GM19397 (cell line): ENCODE data around the gene MYEOV.

Experiments used
- ATAC-seq: cut with Tn5 transposase; IDR thresholded peaks from one replicate; pipeline ENCODE4 v1.9.1; 2021; ENCODE audit warnings: mild to moderate bottlenecking, moderate library complexity; ENCODE audit not compliant: unreplicated experiment

MYEOV gene

DNA sequence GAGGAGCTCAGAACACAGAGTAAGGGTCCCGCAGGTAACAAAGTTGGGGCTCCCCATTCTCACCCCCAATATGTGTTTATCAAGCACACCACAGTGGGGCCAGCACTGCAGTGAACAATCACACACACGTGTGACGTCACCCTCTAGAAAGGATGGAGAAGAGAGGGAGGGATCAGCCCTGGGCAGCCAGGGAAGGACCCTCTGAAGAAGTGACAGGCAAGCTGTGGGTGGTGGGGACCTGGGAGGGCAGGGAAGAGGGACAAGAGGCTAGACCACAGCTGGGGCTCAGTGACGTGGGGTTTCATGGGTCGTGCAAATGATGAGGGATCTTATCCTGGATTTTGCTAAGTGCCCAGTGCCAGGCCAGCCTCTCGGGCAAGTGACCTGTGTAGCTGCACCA is 28.7 kb upstream of the MYEOV start:
- no peak for ATAC-seq

DNA sequence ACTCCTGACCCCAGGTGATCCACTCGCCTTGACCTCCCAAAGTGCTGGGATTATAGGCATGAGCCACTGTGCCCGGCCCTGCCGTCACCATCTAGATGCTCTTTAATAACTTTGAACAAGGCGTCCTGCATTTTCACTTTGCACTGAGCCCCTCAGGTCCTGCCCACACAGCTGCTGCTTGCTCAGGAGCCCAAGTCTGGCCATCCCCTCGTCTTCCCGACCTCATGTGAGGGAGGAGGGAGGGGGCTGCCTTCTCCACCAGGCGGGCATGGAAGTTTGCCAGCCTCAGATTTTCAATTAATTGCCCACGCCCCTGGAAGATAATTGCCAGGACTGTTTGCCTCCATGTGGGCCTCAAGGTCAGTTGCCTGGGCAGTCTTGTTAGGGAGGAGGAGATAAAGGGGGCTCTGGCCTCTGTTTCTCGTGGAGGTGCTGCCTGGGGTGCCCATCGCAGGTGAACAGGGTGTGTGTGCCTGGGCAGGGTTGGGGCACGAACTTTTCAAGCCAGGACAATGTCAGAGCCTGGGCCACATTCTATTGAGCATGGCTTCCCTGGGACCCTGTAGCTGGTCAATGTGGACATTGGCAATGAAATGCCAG is 27.9 kb upstream of the MYEOV start:
- ATAC-seq, result no peak

DNA sequence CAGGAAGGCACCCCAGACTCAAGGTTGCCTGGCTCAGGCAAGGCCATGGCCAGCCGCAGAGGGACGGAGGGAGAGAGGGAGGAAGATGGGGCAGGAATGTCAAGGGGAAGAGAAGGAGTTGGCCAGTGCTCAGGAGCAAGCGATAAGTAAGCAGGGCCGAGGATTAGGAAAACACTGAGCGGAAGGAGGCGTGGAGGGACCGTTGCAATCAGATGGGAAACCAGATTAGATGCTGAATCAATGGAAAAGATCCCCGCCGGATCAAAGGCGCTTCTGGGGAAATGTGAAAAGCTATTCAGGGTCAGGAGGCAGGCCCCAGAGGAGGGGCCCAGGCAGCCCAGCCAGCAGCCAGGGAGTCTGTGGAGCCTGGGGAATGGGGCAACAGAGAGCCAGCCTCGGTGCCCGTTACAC is 26.6 kb upstream of the MYEOV start:
- no peak for ATAC-seq

DNA sequence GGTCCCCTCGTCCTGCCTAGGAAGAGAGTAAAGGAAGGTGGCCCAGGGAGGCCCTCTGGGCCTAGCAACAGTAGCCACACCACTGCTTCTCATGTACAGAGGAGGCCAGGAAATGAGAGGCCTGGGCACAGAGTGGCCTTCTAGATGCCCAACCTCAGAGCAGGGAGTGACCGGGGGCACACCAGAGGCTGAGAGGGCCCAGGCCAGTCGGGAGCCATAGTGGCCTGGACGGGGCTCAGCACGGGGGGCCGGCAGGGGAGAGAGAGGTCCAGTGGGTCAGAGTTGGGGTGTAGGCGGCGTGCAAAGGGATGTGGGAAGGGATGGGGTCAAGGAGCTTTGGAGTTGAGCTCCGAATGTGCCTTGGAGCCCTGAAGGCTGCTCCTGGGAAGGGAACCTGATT is 25.0 kb upstream of the MYEOV start:
- ATAC-seq, result no peak

DNA sequence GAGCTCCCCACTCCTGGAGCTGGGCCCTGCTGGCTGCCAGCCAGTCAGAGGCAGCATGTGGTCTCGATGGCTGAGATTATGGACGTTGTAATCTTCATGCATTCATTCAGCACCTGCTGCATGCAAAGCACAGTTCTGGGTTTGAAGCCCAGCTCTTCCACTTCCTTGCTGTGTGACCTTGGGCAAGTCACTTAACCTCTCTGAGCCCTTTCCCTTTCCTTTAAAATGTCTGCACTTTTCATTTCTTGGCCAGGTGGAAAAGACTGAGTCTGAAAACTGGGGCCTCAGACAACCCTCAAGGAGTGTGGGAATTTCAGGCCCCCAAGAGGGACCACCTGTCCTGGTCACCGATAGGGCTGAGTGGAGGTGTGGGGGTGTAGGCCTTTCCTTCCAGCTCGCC is 24.6 kb upstream of the MYEOV start:
- no peak for ATAC-seq

DNA sequence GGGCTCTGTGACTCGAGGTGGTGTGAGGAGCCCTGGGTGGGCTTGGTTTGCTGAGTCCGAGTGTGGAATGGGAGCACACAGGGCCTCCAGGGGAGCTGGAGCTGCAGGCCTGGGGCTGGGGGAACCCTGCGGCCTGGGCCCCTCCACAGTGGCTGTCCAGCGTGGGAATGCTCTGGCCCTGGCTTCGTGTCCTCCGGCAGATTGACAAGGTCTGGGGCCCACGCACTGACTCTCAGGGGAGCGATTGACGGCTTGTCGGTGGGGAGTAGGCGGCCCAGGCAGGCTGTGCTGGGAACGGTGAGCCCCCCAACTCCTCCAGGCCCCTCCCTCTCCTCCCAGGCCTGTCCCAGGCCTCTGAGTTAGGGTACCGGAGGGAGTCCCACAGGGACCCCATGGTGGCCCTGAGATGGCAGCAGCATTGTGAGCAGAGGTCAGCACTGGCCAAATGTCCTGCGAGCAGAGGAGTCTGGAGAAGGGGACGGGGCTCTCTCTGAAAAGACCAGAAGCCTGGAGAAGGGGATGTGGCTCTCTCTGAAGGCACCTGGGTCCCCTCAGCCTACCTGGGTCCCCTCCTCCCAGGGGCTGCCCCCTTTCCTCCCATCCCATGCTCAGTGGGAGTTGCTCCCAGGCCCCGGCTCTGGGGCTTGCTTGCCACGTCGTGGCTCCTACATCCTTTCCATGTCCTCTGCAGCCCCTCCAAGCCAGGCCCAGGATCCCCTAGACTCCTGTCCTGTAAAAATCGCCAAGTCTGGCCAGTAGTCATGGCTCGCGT is 23.8 kb upstream of the MYEOV start:
- ATAC-seq, result no peak

DNA sequence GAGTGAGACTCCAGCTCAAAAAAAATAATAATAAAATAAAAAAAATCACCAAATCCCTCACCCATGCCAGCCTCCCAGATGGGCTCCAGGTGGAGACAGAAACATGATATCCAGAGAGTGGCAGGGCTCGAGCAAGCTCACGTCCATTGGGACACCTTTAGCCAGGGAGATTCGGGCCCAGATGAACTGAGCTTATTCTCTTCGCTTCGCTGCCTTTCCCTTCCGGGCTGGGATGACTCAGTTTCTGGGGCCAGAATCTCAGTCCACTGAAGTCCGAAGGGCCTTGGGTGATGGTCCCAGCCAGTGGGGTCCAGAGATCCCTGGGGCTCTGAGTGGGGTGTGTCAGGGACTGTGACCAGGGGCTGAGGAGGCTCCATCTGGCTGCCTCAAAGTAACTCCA is 23.0 kb upstream of the MYEOV start:
- ATAC-seq, result no peak

DNA sequence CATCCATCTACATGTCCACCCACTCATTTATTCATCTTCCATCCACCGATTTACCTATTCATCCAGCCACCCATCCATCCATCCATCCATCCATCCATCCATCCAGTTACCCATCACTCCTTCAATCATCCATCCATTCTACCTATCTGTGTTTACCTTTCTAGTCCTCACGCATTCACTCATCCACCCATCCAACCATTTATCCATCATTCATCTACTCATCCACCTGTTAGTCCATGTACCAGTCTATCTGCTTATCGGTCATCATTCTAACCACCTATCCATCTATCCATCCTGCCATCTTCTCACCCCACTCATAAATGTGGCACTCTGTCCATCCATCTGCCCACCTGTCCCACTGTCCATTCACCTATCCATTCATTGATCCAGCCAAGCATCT is 21.9 kb upstream of the MYEOV start:
- no peak for ATAC-seq

DNA sequence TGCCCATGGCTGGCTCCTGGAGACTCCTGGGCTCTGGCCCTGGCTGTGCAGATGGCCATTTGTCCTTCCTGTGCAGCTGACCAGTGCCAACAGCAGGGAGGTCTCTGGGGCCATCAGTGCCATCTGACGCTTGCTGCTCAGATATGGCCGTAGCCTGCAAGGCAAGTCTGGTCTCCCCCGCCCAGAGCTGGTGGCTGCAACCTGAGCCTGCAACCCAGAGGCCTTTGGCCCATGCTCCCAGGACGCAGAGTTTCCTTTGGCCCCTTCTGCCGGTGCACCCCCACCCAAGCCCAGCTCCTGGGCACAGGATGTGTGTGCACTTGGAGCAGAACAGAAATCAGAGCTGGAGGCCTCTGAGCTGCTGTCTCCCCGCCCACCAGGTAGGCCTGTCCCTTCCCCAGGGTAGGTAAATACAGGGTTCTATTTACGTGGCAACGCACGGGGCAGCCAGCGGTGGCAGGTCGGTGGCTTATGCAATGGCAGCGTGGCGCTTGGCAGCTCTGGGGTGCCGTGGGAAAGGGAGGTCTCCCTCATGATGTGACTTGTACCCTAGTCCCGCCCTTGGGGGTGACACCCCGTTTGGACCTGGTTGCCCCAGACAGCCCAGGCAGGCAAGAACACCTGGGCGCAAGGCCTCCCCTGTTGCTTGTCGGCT is 21.0 kb upstream of the MYEOV start:
- ATAC-seq, result no peak

DNA sequence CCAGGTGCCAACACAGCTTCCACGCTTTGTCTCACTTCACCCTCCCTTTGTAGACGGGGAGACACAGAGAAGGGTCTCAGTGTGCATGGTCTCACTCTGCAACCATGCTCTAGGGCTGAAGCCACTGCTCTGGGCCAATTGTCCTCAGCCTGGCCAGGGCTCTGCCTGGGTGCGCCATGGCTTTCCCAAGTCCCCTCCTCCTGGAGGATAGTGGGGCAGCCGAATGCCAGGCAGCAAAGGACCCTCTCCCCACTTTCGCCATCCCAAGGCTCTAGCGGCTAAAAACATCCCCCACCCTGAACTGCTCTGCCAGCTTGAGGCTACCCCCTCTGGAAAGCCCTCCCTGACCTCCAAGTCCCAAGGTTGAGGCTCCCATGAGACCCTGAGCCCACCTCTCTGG is 20.4 kb upstream of the MYEOV start:
- no peak for ATAC-seq

DNA sequence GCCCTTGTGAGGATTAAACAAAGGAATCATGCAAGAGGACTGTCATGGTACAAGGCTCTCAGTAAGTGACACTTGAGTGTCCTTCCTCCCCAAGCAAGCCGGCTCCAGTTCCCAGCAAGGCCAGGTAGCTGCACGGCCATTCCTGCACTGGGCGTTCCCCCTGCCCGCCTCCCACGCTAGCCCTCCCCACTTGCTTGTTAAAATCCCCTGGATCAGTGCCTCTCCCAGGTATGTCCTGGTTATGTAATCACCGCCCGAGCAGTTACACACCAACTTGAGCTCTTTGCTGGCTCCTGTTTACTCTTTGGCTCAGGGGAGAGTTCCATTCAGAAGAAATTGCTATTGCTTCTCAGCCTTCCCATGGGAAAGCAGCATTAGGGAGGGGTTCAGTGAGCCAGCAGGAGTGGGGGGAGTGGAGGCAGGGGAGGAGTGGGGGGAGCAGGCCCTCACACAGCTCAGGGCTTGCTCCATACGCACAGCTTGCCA is 19.4 kb upstream of the MYEOV start:
- no peak for ATAC-seq

DNA sequence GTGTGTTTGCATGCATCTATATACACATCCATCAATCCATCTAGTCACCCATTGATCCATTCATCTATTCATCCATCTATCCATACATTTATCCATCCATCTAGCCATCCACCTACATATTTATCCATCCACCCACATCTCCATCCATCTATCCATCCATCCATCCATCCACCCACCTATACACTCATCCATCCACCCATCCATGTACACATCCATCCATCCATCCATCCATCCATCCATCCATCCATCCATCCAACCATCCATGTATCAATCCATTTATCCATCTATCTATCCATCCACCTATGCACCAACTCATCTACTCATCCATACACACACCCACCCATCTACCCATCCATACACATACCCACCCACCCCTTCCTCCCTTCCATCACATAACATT is 18.8 kb upstream of the MYEOV start:
- no peak for ATAC-seq

DNA sequence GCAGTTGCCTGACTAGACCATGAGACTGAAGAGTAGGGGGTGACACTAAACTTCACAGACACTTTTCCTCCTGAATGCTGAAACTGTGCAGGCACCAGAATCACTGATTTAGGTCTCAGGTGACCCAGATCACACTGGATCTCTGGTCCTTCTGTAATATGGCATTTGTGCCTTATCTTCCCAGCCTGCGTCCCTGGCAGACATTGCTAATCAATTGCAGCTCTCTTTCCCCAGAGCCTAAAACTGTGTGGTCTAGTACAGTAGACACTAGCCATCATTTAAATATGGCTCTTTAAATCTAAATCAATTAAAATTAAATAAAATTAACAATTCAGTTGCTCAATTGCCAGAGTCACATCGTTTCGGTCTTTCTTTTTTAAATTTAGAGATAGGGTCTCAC is 17.8 kb upstream of the MYEOV start:
- no peak for ATAC-seq

DNA sequence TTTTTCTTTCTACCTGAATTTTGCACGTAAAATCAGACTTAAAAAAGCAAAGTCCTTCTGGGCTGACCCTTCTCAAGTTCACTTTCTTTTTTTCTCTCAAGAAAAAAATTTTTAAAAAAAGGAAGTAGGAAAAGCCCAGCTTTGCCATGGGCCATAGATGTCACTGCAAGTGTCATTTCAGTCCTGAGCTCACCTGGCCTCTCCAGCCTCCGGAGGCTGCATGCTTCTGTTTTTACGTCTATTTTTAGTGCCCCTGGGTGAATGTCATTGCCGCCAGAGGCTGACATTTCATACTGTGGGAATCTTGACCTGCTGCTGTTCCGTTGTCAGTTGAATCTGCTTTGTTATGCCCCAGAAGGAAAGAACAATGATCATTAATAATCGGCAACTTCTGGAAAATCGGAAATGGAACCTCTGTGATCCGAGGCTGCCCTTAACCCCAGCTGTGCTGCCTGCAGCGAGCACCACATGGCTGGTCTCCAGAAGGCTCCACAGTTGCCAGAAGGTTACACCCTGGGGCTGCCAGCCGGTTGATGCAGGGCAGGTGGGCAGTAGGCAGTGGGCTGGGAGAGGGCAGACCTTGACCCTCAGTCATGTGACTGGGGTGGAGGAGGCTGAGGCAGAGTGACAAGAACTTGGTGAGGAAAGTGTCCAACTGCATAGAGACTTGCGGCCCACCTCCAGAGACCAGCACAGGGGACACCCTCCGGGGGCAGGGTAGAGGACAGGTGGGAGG is 16.7 kb upstream of the MYEOV start:
- no peak for ATAC-seq

DNA sequence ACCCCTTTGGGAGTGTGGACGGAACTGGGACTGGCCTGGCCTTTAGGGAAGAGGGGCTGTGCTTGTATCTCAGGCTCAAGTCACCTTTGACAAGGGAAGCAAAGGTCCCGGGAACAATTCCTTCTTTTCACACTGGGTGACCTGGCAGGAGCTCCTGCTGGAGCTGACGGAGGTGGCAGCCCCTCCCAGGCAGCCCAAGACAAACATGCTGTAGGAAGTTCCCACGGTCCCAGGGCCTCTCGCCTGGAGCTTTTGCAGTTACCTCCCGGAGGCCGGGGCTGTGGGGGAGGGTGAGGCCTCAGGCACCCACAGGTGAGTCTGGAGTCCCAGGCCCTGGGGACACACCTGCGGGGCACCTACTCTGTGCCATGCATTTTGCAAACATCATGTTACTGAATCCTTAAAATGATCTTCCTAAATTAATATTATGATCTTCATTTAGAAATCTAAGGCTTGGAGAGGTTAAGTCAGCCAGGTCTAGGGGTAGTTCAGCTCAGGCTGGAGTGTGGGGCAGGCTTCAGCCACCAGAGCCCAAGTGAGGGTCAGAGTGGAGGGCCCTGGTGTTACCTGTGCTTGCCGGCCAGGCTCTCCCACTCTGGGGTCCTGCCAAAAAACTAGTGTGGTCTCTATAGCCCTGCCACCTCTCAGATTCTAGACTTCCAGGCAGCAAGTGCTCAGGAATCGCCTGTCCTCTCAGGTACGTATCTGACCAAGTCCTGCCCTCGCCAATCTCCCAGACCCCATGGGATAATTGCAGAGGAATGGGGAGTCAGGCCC is 15.7 kb upstream of the MYEOV start:
- no peak for ATAC-seq

DNA sequence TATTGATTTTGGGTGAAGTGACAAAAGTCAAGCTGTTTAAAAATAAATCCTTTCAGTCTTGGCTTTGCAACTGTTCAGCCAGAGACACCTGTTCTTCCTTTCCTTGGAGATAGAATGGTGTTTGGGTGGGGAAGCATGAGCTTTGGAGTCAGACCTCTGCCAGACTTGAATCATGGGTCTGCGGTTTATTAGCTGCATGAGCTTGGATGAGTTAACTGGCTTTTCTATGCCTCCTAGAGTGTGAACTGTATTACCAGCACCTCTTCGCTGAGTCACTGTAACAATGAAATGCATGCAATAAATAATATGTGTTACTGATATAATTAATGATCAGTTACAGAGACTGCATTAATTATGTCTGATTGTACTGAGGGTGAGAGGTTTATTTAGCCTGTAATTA is 13.5 kb upstream of the MYEOV start:
- ATAC-seq, result no peak

DNA sequence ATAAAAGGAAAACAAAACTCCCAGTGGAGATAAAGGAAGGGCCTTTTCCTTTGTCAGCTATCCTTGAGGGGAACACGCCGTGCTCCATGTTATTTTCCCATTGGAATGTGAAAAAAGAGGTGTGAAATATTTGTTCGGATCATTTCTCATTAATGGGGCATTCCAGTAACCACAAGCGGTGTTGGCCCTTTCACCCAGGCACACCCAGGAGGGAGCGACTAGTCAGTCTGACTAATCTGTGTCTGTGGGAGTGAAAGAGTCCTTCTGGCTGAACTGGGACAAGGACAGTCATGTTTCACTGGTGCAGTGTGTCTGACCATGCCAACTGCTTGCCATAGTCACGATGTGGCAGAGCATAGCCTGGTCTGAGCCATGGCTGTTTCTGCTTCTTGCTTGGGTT is 13.0 kb upstream of the MYEOV start:
- no peak for ATAC-seq

DNA sequence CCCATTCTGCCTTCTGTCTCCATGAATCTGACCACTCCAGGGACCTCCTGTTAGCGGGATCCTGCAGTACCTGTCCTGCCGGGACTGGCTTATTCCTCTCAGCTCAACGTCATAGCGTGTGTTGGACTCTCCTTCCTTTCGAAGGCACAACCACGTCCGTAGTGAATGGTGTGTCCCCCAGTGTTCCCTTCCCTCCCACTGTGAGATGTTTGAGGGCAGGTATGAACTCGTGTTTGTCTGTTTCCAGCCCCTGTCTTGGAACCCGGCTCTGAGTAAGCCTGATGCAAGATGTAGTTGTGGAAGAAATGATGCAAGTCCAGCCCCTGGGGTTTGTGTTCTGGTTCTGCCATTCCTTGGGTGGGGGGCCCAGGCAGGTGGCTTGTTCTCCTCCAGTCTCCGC is 10.5 kb upstream of the MYEOV start:
- ATAC-seq, result no peak

DNA sequence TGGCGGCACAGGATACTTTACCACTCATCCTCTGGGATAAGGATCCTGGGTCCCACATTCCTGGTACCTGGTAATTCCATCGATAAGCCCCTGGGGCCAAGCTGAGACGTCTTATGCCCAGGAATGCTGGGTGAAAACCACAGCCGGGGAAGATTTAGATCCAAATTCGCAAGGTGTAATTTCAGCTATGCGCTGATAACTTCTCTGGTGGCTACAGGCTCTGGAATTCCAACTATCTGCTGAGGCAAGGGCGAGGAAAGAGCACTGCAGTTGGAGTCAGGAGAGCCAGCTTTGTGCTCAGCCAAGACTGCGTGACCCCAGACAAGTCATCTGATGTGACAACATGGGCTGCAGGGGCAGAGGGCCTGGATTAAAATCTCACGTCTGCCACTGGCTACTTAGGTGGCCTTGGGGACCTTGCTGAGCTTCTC is 9.9 kb upstream of the MYEOV start:
- no peak for ATAC-seq

DNA sequence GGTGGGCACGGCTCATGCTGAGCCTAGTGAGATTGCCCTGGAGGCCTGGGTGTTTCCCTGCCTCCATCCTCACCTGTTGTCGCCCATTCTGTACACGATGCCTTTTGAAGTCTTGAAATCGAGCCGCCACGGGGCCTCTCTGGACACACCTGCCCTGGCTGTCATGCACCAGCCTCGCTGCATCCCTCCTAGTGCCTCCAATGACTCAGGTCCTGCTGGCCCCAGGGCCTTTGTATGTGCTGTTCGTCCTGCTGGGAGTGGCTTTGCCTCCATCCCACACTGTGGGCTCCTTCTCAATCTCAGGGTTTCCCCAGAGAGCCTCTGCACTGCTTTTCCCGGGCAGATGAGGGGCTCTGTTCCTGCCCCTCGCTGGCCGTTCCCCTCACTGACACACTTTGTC is 8.9 kb upstream of the MYEOV start:
- ATAC-seq, result no peak

DNA sequence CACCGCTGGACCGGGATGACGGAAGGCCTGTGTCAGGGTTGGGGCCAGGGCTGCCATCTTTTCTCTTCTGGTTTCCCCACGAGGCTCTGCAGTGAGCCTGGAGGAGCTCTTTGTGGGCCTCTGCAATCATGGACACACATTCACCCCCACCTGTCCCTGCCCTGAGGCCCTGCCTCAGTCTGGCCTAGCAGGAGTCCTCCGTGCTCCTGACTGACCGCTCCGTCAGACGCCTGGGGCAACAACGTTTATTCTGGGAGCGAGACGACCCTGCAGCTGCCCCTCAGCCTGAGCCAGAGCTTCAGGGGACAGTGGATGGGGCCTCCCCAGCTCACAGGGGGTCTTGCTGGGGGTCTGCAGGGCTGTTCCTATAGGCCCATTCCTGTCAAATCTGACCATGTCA is 8.2 kb upstream of the MYEOV start:
- ATAC-seq, result no peak
